ENCODE data around the gene DEFB123. TPM values are rescaled to one million over a fixed set of nuclear protein-coding genes. Genes with fewer than 3 reads are reported as not detected.

DEFB123 gene
- total RNA-seq, 1 experiment from 2014 or later: not detected

- Histone ChIP-seq H3K9me3 (ENCODE audit: insufficient read depth, low read depth) (no peaks in the 10 kb centered on the region), H3K9me2 (ENCODE audit: insufficient read depth) (no peaks in the 10 kb centered on the region), H3K36me3 (ENCODE audit: low read depth) (no peaks in the 10 kb centered on the region), H2AFZ (no peak overlapping the region), H4K20me1 (ENCODE audit: insufficient read depth) (no peaks in the 10 kb centered on the region), H3K4me3 (no peak overlapping the region), H3K27me3 (ENCODE audit: insufficient read depth, low read depth) (no peaks in the 10 kb centered on the region), H3K4me1 (replicated peaks; ENCODE audit: insufficient read depth) (no peaks in the 10 kb centered on the region), H3K79me2 (ENCODE audit: low read depth) (no peaks in the 10 kb centered on the region), H3F3A (ENCODE audit: insufficient read depth, low read depth) (no peaks in the 10 kb centered on the region), H3K4me2 (no peak overlapping the region), H3K27ac (no peak overlapping the region)
- BruUV-seq (replicated peaks): no TSS peak
- TF ChIP-seq EZH2 (IDR thresholded peaks at IDR 0.05; ENCODE audit: low read depth) (no peak), CTCF (conservative IDR thresholded peaks at IDR 0.05) (no peak)
- ChIA-PET POLR2A (ENCODE audit: unreplicated experiment) (no interaction called here), CTCF (no interaction called here)
- intact Hi-C loops (cut with micrococcal nuclease; ENCODE audit: unreplicated experiment): no loop called here
- DNase-seq: no peak
Measured at GRCh38 chr20:31489152-31489551, 48.7 kb downstream of the DEFB123 start.

- no peaks in the 10 kb centered on the region for H3K79me2 ChIP-seq (ENCODE audit: low read depth)
- H4K20me1 ChIP-seq (ENCODE audit: insufficient read depth): no peaks in the 10 kb centered on the region
- BruUV-seq (replicated peaks): no TSS peak
- no peak overlapping the region for H2AFZ ChIP-seq
- H3K9me2 ChIP-seq (ENCODE audit: insufficient read depth): no peaks in the 10 kb centered on the region
- no peaks in the 10 kb centered on the region for H3K9me3 ChIP-seq (ENCODE audit: insufficient read depth, low read depth)
- no peak overlapping the region for H3K4me3 ChIP-seq
- no peak overlapping the region for H3K4me2 ChIP-seq
- DNase-seq: no peak
- no peaks in the 10 kb centered on the region for H3K36me3 ChIP-seq (ENCODE audit: low read depth)
- H3F3A ChIP-seq (ENCODE audit: insufficient read depth, low read depth): no peaks in the 10 kb centered on the region
- intact Hi-C loops (cut with micrococcal nuclease; ENCODE audit: unreplicated experiment): no loop called here
- ChIA-PET CTCF (no interaction called here), POLR2A (ENCODE audit: unreplicated experiment) (interaction anchor here (0.6 kb wide), 1 partner anchor 846 kb away, joined by 4 read pairs; no protein-coding TSS in a partner anchor)
- H3K27me3 ChIP-seq (ENCODE audit: insufficient read depth, low read depth): no peaks in the 10 kb centered on the region
- TF ChIP-seq CTCF (conservative IDR thresholded peaks at IDR 0.05) (no peak), EZH2 (IDR thresholded peaks at IDR 0.05; ENCODE audit: low read depth) (no peak)
- no peaks in the 10 kb centered on the region for H3K4me1 ChIP-seq (replicated peaks; ENCODE audit: insufficient read depth)
- no peak overlapping the region for H3K27ac ChIP-seq
Measured at GRCh38 chr20:31490752-31491151, 50.3 kb downstream of the DEFB123 start.

DNA sequence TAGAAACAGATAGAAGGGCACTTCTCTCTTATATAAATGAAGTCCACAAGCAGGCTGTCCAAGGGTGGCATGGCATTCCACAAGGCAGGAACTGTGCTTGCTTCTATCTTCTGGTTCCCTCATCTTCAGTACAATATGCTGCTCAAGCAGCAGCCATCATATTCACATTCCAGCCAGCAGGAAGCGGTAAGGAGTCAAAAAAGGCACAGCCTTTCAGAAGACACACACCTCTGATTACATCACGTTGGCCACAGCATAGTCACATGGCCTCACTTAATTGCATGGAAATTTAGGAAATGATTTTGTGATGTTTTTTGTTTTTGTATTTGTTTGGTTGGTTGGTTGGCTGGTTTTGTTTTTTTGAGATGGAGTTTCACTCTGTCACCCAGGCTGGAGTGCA is 53.7 kb downstream of the DEFB123 start:
- TF ChIP-seq CTCF (conservative IDR thresholded peaks at IDR 0.05): peak; percentile 74
- TF ChIP-seq EZH2 (IDR thresholded peaks at IDR 0.05; ENCODE audit: low read depth): no peak
- H3K9me2 ChIP-seq (ENCODE audit: insufficient read depth): no peaks in the 10 kb centered on the region
- intact Hi-C loops (cut with micrococcal nuclease; ENCODE audit: unreplicated experiment): no loop called here
- CTCF ChIA-PET: no interaction called here
- H4K20me1 ChIP-seq (ENCODE audit: insufficient read depth): no peaks in the 10 kb centered on the region
- H3K36me3 ChIP-seq (ENCODE audit: low read depth): no peaks in the 10 kb centered on the region
- peak; percentile 45 to 62 for DNase-seq
- no peak overlapping the region for H2AFZ ChIP-seq
- no peaks in the 10 kb centered on the region for H3F3A ChIP-seq (ENCODE audit: insufficient read depth, low read depth)
- no peak overlapping the region for H3K27ac ChIP-seq
- no peak overlapping the region for H3K4me2 ChIP-seq
- no peaks in the 10 kb centered on the region for H3K79me2 ChIP-seq (ENCODE audit: low read depth)
- H3K4me1 ChIP-seq (replicated peaks; ENCODE audit: insufficient read depth): no peaks in the 10 kb centered on the region
- H3K27me3 ChIP-seq (ENCODE audit: insufficient read depth, low read depth): no peaks in the 10 kb centered on the region
- H3K4me3 ChIP-seq: no peak overlapping the region
- BruUV-seq (replicated peaks): no TSS peak
- no peaks in the 10 kb centered on the region for H3K9me3 ChIP-seq (ENCODE audit: insufficient read depth, low read depth)
- POLR2A ChIA-PET (ENCODE audit: unreplicated experiment): no interaction called here
